Stimulated activated naive CD8-positive, alpha-beta T cell treated with anti-CD3 and anti-CD28 coated beads, Interleukin-15, Interleukin-2, amounts not matched to agents 100 U/mL and 50 U/mL, for 24 hours (primary cell): ENCODE results near the gene JKAMP.
"Not testable (repeated sequence)": the region's sequence is repeated elsewhere in the genome, so short reads cannot be mapped to it uniquely, and the experiment has no call there.

Experiments
- ATAC-seq: fragments of 150-1000 bp; cut with Tn5 transposase; one replicate; pipeline ENCODE4 v1.10.0; 2021
- DNase-seq: peaks from one replicate; pipeline ENCODE4 v3.0.0; 2021

Gene JKAMP, protein sequence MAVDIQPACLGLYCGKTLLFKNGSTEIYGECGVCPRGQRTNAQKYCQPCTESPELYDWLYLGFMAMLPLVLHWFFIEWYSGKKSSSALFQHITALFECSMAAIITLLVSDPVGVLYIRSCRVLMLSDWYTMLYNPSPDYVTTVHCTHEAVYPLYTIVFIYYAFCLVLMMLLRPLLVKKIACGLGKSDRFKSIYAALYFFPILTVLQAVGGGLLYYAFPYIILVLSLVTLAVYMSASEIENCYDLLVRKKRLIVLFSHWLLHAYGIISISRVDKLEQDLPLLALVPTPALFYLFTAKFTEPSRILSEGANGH

DNA sequence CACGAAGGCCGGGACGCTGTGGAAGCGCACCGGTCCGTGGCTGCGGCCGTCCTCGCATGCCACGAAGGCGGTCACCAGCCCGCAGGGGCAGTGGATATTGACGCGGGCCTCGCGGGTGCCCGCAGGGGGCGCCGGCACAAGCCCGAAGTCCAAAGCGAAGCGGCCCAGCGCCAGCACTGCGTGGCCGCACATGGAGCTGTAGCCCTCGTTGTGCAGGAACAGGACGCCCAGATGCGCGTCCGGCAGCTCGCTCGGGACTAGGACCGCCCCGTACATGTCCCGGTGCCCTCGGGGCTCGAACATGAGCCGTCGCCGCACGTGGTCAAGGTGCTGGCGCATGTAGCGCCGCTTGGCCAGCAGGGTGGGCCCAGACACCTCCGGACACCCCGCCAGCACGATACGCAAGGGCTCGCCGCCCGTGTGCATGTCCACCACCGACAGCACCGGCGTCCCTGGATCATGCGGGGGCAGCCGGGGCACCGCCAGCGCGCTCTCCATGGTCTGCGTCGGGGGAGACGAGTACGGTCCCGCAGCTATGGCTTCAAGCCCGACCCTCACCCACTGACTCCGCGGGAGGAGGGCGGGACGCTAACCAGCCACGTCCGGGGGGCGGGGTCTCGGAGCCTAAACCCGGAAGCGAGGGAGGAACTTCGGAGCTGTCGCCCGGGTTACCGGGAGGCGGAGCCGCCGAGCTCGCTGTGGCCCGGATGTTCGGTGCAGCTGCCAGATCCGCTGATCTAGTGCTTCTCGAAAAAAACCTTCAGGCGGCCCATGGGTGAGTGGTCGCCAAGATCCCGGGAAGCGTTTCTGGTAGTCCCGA is at the start of gene JKAMP, which contains the start of gene L3HYPDH:
JKAMP (plus strand) TSS at position 699 of the 820 bp plus-strand sequence; CDS start at position 772, 73 bp downstream.
L3HYPDH (minus strand) TSS at position 590 of the 820 bp plus-strand sequence; CDS start at position 498, 92 bp downstream.
- ATAC-seq (peak; percentile 96), DNase-seq (peak; percentile 99)

DNA sequence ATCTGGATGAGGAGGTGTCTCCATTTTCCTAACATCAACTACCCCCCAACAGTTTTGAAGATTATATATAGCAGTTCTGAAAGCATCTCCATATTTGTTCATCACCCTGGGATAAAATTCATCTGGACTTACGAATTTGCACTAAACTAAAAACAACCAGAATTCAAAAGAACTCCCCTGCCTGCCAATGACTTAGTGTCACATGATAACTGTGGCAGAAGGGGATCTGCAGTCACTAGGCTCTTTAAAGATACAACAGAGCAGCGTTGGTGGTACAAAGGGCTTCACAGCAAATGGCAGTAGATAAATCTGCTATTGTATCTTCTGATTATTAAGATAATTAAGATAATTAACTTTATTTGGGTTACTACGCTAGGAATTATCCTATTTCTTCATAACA is 49.2 kb upstream of the JKAMP start:
- ATAC-seq (no peak), DNase-seq (no peak)

- no peak for ATAC-seq
- DNase-seq, result no peak
These were observed 48.3 kb upstream of the JKAMP start for GRCh38 chr14:59435987-59436386.

DNA sequence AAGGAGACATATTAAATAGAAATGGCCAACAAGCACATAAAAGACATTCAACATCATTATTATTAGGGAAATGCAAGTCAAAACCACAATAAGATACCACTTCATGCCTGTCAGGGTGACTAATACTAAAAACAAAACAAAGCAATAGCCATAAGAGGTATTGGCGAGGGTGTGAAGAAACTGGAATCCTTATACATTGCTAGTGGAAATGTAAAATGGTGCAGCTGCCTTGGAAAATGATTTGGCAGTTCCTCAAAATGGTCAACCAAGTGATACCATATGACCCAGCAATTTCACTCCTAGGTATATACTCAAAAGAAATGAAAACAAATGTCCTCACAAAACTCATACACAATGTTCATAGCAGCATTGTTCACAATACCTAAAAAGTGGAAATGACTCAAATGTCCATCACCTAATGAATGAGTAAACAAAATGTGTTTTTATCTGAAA is 46.1 kb upstream of the JKAMP start:
- DNase-seq (no peak), ATAC-seq (no peak)

DNA sequence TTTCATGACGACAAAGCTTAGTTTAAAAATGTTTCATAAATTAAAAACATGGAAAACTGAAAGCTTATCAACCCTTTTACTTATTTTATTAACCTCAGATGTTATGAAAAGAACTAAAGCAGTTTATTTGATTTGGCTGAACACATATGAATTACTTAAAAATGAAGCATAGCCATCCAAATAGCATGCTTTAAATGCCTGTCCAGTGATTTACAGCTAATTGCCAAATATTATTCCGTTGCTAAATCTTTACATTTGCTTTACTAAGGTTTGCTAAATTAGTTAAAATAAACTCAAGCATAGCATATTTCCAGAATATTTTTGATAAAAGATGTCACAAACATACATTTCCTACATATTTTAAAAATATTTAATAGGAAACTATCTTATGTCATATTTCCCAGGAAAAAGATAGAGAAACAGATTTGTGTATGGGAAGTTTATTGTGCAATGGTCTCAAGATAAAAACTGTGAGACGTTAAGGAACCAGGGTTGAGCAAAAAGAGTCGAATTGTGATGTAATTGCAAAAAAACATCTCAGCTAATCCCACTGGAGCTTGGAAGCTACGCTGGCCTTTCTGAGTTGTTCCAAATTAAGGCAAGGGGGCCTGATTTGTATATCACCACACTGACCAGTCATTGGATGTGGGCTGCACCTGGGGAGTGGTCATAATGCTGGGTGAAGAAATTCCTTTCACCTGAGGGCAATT is 44.9 kb upstream of the JKAMP start:
- DNase-seq, result no peak

DNA sequence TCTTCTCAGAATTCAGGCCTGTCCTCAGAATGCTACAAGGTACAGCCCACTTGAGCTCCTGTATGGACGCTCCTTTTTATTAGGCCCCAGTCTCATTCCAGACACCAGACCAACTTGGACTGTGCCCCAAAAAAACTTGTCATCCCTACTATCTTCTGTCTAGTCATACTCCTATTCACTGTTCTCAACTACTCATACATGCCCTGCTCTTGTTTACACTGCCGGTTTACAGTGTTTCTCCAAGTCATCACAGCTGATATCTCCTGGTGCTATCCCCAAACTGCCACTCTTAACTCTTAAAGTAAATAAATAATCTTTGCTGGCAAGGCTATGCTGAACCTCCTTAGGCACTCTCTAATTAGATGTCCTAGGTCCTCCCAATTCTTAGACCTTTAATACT is 35.6 kb upstream of the JKAMP start:
- DNase-seq, ATAC-seq: not testable (repeated sequence)

More for the DNA sequence above, 44.9 kb upstream of the JKAMP start:
- ATAC-seq, result no peak

- ATAC-seq (no peak), DNase-seq (no peak)
These were observed 33.6 kb upstream of the JKAMP start for GRCh38 chr14:59450716-59451115.

GRCh38 chr14:59451849-59452248 is 32.5 kb upstream of the JKAMP start:
- DNase-seq (no peak), ATAC-seq (no peak)

- DNase-seq, result no peak
- ATAC-seq, result no peak
These were observed 30.2 kb upstream of the JKAMP start for GRCh38 chr14:59454139-59454538.

GRCh38 chr14:59455411-59455810 is 28.9 kb upstream of the JKAMP start:
- ATAC-seq, result no peak
- DNase-seq, result no peak

DNA sequence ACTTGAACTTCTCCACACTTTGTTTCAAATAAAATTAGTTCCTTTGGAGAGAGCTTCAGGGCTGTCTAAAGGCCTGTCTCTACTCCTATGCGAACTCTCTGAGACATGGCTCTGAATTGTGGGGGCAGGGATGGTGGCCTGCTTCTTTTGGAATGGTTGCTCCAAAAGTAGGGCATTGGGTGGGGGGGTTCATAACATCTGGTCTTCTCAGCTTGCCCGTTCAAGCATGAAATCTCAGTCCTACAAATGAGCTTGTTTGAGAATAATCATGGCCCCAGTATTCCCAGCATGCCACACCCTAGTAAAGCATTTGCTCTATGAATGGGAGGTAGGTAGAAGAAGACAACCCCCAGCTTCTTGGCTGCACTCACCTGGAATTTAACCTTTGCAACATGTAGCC is 25.8 kb upstream of the JKAMP start:
- ATAC-seq (no peak), DNase-seq (no peak)

GRCh38 chr14:59460378-59460777 is 23.9 kb upstream of the JKAMP start:
- no peak for DNase-seq
- ATAC-seq, result no peak

- DNase-seq (no peak), ATAC-seq (no peak)
These were observed 22.4 kb upstream of the JKAMP start for GRCh38 chr14:59461891-59462290.

- ATAC-seq, result peak; percentile 43
These were observed 20.4 kb upstream of the JKAMP start for GRCh38 chr14:59463787-59464485.

GRCh38 chr14:59464486-59465315 is 19.6 kb upstream of the JKAMP start:
- peak; percentile 51 for DNase-seq
- peak; percentile 76 for ATAC-seq

More at GRCh38 chr14:59463787-59464485, 20.4 kb upstream of the JKAMP start:
- DNase-seq, result peak; percentile 55

DNA sequence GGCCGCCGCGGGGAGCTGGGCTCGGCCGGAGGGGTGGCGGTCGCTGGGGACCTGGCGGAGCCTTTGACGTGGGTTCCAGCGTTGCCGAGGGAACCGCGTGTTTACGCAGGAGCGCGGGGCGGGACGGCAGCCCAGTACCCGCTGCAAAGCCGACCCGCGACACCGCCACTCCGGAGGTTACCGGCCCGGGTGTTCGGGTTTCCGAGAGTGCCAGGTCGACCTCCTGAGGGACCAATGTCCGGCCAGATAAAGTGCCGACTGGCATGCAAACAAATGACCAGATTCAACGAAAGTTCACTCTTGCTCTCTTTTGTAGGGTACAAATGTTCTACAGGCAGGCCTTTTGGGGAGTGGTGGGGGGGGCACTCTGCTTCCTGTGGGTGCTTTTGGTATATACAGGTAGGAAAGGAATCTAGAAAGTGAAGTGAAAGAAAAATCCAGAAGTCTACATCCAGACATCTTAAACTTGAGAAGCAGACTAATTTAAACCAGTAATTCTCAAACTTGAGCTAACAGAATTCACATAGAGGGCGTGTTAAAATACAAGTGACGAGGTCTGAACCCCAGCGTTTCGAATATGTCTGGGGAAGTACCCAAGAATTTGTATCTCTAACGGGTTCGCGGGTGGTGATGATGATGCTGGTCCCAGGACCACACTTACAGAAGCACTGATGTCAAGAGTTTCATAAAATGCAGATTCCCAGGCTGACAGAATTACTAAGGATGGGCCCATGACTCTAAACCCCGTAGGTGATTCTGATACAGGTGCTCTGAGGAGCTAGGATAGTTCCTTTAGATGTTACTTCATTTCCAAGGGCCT is 18.8 kb upstream of the JKAMP start, which contains the start of gene GPR135:
GPR135 (minus strand) TSS at position 65 of the 820 bp plus-strand sequence. CDS start 154 bp downstream, outside the sequence.
- ATAC-seq, result peak; percentile 38
- peak; percentile 33 for DNase-seq

DNA sequence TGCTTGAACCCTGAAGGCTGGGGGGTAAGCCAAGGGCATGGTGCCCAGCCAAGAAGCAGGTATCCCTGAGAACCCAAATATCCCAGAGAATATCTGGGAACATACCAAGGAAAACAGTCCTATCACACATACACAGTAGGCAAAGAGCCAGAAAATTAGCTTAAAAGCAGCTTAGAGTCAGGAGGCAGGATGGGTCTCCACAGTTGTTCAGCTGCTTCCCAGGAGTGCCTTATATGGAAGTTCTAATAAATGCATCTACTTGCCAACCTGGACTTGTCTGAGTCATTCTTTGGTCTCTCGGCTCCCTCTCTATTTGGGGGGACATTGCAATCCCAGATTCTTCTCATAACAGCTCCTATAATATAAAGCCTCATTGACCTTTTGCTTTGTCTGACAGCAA is 10.1 kb upstream of the JKAMP start:
- no peak for ATAC-seq

GRCh38 chr14:59475709-59476108 is 8.6 kb upstream of the JKAMP start:
- ATAC-seq (no peak), DNase-seq (no peak)

More for the DNA sequence above, 10.1 kb upstream of the JKAMP start:
- DNase-seq, result no peak

DNA sequence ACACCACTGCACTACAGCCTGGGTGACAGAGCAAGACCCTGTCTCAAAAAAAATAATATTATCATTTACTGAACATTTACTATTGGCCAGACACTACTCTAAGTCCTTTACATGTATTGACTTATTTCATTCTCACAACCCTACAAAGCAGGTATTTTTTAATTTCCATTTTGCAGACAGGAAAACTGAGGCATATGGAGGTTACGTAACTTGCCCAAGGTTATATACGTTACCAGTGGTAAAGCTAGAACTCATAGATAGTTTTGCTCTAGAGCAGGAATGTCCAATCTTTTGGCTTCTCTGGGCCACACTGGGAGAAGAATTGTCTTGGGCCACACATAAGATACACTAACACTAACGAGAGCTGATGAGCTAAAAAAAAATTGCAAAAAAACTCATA is 5.8 kb upstream of the JKAMP start:
- ATAC-seq, result no peak
- no peak for DNase-seq

GRCh38 chr14:59480166-59480565 is 4.2 kb upstream of the JKAMP start:
- DNase-seq, result no peak
- ATAC-seq, result no peak
